Measurements from ENCODE around the gene CMTM4. TPM values are rescaled to one million over a fixed set of nuclear protein-coding genes. Genes with fewer than 3 reads are reported as not detected.

The CMTM4 gene
- total RNA-seq, 4 donors from 2014 or later: 12.7 to 21.2 (median 17.2) TPM

DNA sequence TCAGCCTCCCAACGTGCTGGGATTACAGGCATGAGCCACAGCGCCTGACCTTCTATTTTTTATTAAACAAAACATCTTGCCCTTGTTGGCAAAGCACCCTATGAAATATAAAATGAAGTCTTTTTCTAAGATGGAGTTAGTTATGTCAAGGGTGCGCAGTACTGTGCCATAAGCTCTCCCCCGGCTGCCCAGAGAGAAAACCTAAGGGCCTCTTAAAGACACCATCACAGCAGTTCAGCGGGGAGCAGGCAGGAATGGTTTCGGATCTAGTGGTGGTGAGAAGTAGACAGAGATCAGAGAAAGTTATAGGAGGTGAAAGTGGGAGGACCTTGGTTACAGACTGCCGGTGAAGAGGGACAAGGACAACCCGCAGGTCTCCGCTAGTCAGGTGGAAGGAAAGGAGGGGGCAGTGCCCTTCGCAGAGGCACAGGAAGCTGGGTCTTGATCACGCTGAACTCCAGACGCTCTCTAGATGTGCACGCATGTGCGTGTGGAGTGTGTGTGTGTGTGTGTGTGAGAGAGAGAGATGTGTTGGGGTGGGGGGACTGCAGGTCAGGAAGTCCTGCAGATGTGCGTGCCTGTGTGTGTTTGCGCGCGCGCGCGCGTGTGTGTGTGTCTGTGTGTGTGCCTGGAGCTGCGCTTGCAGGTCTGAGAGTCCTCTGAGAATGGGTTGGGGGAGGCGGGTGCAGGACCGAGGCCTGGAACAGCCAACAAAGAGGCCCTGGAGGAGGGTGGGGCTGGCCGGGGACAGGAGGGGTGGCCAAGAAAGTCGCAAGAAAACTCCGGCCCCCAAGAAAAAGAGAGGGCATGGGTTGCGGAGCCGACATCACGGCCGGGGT is 92.8 kb downstream of the CMTM4 start:
- Histone ChIP-seq H3K27ac (peak overlapping the region in 3 of 4 donors; percentile 85 to 91 (median 87)), H3K4me1 (peaks cover 0 to 52% (median 15%) of the 10 kb centered on the region in 3 donors), H3K4me3 (peak overlapping the region; percentile 30 to 79), H3K9me3 (no peaks in the 10 kb centered on the region), H3K36me3 (no peaks in the 10 kb centered on the region), H3K27me3 (peaks cover 50% of the 10 kb centered on the region)
- WGBS, 2 donors (ENCODE audit: low coverage in 1 of 2): 6 to 13% methylated on average over 6 to 31 of the region's 32 CpGs
- TF ChIP-seq POLR2A (IDR thresholded peaks at IDR 0.05) (no peak), EP300 (IDR thresholded peaks at IDR 0.05) (no peak), POLR2AphosphoS5 (IDR thresholded peaks at IDR 0.05) (no peak)
- TF ChIP-seq, protein P1, sequence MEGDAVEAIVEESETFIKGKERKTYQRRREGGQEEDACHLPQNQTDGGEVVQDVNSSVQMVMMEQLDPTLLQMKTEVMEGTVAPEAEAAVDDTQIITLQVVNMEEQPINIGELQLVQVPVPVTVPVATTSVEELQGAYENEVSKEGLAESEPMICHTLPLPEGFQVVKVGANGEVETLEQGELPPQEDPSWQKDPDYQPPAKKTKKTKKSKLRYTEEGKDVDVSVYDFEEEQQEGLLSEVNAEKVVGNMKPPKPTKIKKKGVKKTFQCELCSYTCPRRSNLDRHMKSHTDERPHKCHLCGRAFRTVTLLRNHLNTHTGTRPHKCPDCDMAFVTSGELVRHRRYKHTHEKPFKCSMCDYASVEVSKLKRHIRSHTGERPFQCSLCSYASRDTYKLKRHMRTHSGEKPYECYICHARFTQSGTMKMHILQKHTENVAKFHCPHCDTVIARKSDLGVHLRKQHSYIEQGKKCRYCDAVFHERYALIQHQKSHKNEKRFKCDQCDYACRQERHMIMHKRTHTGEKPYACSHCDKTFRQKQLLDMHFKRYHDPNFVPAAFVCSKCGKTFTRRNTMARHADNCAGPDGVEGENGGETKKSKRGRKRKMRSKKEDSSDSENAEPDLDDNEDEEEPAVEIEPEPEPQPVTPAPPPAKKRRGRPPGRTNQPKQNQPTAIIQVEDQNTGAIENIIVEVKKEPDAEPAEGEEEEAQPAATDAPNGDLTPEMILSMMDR (IDR thresholded peaks at IDR 0.05): no peak
- peak; percentile 23 for ATAC-seq

DNA sequence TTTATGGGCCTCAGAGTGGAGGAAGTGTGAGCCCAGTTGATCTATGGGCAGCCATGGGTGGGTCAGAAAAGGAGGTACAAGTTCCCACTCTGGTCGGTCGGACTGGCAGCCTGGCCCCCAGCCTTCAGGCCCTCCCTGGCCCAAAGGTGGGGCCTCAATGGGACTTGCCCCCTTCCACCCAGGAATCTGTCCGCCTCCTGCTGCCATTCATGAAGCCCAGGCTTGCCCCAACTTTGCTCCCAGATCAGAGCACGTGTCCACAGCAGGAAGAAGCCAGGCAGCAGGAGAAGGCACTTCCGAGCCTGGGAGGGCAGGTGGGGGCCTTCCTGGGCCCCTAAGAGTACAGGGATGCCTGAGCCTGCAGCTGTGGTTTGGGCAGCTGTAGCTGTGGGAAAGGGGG is 95.1 kb downstream of the CMTM4 start:
- peaks cover 50% of the 10 kb centered on the region for H3K27me3 ChIP-seq
- TF ChIP-seq POLR2A (IDR thresholded peaks at IDR 0.05) (no peak), POLR2AphosphoS5 (IDR thresholded peaks at IDR 0.05) (no peak), EP300 (IDR thresholded peaks at IDR 0.05) (no peak)
- TF ChIP-seq, protein P1 (IDR thresholded peaks at IDR 0.05): no peak
- H3K36me3 ChIP-seq: no peaks in the 10 kb centered on the region
- no peak overlapping the region for H3K27ac ChIP-seq
- peaks cover 0 to 36% (median 10%) of the 10 kb centered on the region in 3 donors for H3K4me1 ChIP-seq
- no peak overlapping the region for H3K4me3 ChIP-seq
- no peaks in the 10 kb centered on the region for H3K9me3 ChIP-seq
- 100% methylated on average over 1 of the region's 5 CpGs; no CpG with 5 or more reads in 1 of the 2 donors for WGBS, 2 donors (ENCODE audit: low coverage in 1 of 2)
- ATAC-seq: no peak

DNA sequence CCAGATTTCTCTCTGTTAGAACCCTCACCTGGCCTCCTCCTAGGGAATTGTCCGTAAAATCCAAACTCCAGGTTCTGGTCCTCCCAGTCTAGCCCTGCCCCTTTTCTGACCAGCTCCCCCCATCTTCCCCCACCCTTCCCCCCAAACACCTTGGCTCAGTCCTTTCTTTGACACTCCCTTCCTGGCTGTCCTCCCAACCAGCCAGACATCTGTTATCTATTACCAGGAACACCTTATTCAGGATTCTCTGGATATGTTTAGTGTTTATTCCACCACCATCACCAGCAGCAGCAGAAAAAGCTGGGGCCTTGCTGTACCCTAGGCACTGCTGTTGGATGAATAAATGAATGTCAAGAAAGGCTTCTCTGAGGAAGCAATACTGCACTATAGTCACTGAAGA is 96.1 kb downstream of the CMTM4 start:
- Histone ChIP-seq H3K36me3 (no peaks in the 10 kb centered on the region), H3K4me3 (no peak overlapping the region), H3K9me3 (no peaks in the 10 kb centered on the region), H3K4me1 (peaks cover 0 to 26% (median 6%) of the 10 kb centered on the region in 3 donors), H3K27me3 (peaks cover 48% of the 10 kb centered on the region), H3K27ac (no peak overlapping the region)
- TF ChIP-seq EP300 (IDR thresholded peaks at IDR 0.05): no peak
- TF ChIP-seq, protein P1 (IDR thresholded peaks at IDR 0.05): no peak
- no peak for TF ChIP-seq POLR2A (IDR thresholded peaks at IDR 0.05)
- no peak for TF ChIP-seq POLR2AphosphoS5 (IDR thresholded peaks at IDR 0.05)
- no peak for ATAC-seq
- WGBS, 2 donors (ENCODE audit: low coverage in 1 of 2): 100% methylated on average over 1 of the region's 1 CpG

DNA sequence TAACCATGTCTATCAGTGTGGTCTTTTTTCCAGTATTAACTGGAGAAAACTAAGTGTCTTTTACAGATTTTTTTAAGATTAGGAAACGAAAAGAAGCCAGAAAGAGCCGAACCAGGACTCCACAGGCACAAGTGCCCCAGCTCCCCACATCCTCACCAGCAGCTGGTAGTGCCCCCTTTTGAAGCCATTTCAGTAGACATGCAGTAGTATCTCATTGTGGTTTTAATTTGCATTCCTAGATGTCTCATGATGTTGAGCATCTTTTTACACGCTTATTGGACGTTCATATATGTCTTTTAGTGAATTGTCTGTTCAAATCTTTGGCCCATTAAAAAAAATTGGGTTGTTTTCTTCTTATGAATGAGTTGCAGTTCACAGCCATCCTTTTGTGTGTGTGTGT is 96.8 kb downstream of the CMTM4 start:
- TF ChIP-seq POLR2AphosphoS5 (IDR thresholded peaks at IDR 0.05) (no peak), POLR2A (IDR thresholded peaks at IDR 0.05) (no peak), EP300 (IDR thresholded peaks at IDR 0.05) (no peak)
- TF ChIP-seq, protein P1 (IDR thresholded peaks at IDR 0.05): no peak
- Histone ChIP-seq H3K4me3 (no peak overlapping the region), H3K27ac (no peak overlapping the region), H3K27me3 (peaks cover 41% of the 10 kb centered on the region), H3K4me1 (peaks cover 0 to 19% (median 6%) of the 10 kb centered on the region in 3 donors), H3K36me3 (no peaks in the 10 kb centered on the region), H3K9me3 (no peaks in the 10 kb centered on the region)
- WGBS, 2 donors (ENCODE audit: low coverage in 1 of 2): 85 to 87% methylated on average over 4 of the region's 4 CpGs
- ATAC-seq: no peak

DNA sequence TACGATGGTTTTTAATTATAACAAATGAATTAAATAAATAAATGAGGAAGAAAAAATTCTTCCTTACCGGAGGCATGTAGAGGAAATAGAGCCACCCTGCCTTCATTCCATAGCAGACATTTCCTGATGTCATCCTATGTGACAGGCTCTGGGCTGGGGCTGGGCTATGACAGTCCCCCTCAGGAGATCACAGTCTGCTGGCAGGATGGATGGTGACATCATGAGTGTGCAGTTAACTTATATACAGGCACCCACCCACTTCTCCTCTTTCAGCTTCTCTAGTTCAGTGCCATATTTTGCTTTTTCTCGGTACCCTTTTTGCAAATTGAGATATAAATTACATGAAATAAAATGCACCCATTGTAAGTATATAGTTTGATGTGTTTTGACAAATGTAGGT is 98.4 kb downstream of the CMTM4 start:
- H3K27me3 ChIP-seq: peaks cover 26% of the 10 kb centered on the region
- peaks cover 0 to 5% (median 0%) of the 10 kb centered on the region in 3 donors for H3K9me3 ChIP-seq
- no peak overlapping the region for H3K4me3 ChIP-seq
- no peaks in the 10 kb centered on the region for H3K36me3 ChIP-seq
- no peak for ATAC-seq
- H3K27ac ChIP-seq: no peak overlapping the region
- TF ChIP-seq POLR2AphosphoS5 (IDR thresholded peaks at IDR 0.05) (no peak), EP300 (IDR thresholded peaks at IDR 0.05) (no peak), POLR2A (IDR thresholded peaks at IDR 0.05) (no peak)
- TF ChIP-seq, protein P1 (IDR thresholded peaks at IDR 0.05): no peak
- H3K4me1 ChIP-seq: peaks cover 0 to 3% (median 0%) of the 10 kb centered on the region in 3 donors
- 59 to 76% methylated on average over 2 to 3 of the region's 3 CpGs for WGBS, 2 donors (ENCODE audit: low coverage in 1 of 2)

Measured in gastroesophageal sphincter (tissue), 4 donors.